VCaP (cell line): ENCODE results near the gene ZNF219.
A peak's percentile ranks its signal among the peaks of the same experiment; 100 is the strongest.

ENCODE experiments used
- H3K27ac ChIP-seq: fragments of 450-650 bp; 2 replicates; pipeline ENCODE4 v1.5.1; 2017
- TF ChIP-seq, protein P1 (sequence below): fragments of 450-650 bp; conservative IDR thresholded peaks from 2 replicates; pipeline ENCODE4 v1.5.1; 2017; ENCODE audit warnings: mild to moderate bottlenecking, moderate library complexity

Gene ZNF219

GRCh38 chr14:21098076-21098891 is at the start of gene ZNF219:
Gene ZNF219, minus strand, starts transcription at chr14:21098655. Its CDS starts 5,064 bp downstream, at chr14:21093591.
- H3K27ac ChIP-seq, result peak within 1 kb of the TSS; percentile 76
- TF ChIP-seq, protein P1, sequence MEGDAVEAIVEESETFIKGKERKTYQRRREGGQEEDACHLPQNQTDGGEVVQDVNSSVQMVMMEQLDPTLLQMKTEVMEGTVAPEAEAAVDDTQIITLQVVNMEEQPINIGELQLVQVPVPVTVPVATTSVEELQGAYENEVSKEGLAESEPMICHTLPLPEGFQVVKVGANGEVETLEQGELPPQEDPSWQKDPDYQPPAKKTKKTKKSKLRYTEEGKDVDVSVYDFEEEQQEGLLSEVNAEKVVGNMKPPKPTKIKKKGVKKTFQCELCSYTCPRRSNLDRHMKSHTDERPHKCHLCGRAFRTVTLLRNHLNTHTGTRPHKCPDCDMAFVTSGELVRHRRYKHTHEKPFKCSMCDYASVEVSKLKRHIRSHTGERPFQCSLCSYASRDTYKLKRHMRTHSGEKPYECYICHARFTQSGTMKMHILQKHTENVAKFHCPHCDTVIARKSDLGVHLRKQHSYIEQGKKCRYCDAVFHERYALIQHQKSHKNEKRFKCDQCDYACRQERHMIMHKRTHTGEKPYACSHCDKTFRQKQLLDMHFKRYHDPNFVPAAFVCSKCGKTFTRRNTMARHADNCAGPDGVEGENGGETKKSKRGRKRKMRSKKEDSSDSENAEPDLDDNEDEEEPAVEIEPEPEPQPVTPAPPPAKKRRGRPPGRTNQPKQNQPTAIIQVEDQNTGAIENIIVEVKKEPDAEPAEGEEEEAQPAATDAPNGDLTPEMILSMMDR, result no peak

DNA sequence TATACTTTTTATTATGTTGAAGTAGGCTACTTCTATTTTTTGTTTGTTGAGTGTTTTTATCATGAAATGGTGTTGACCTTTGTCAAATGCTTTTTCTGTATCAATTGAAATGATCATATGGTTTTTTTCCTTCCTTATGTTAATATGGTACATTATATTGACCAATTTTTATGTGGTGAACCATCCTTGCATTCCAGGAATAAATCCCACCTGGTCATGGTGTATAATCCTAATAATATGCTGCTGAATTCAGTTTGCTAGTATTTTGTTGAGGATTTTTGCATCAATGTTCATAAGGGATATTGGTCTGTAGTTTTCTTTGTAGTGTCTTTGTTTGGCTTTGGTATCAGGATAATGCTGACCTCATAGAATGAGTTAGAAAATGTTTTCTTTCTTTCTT is 47.0 kb upstream of the ZNF219 start:
- TF ChIP-seq, protein P1, result no peak
- no peak overlapping the region for H3K27ac ChIP-seq

- H3K27ac ChIP-seq, result no peak overlapping the region
- TF ChIP-seq, protein P1, result no peak
Observed at GRCh38 chr14:21142357-21142756, 43.9 kb upstream of the ZNF219 start.

DNA sequence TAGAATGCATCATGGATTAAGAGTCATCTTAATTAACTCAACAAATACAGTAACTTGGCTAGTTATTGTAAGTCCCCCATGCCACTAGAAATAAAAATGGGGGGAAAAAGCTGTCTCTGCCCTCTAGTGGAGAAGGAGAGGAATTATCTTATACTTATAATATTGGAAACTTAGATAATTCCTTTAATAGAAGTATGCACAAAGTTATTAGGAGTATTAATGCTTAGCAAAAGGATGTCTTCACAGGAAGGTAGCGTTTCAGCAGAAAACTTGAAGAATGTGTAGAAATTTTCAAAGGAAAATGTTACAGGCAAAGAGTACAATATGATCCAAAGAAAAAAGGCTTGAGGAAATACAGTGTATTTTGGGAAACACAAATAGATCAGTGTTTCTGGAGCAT is 37.6 kb upstream of the ZNF219 start:
- H3K27ac ChIP-seq, result no peak overlapping the region
- TF ChIP-seq, protein P1, result peak; percentile 84

DNA sequence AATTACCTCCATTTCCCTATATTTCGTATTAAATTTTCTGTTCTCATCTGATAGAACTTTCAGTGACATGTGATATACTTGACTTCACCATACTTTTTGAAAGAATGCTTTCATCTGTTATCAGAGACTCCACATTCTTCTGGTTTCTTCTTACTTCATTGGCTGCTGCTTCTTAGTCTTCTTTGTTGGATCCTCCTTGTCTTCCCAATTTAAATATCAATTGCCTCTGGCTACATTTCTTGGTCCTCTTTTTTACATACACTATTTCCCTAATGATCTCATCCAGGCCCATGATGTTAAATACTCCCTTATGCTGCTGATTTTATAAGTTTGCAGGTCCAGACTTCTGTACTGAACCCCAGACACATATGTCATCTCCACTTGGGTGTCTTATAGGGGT is 35.4 kb upstream of the ZNF219 start:
- TF ChIP-seq, protein P1, result no peak
- no peak overlapping the region for H3K27ac ChIP-seq

- TF ChIP-seq, protein P1, result no peak
- H3K27ac ChIP-seq, result no peak overlapping the region
Observed at GRCh38 chr14:21123429-21123828, 25.0 kb upstream of the ZNF219 start.

- H3K27ac ChIP-seq, result no peak overlapping the region
- TF ChIP-seq, protein P1, result no peak
Observed at GRCh38 chr14:21121122-21121521, 22.7 kb upstream of the ZNF219 start.
